H1 (cell line): ENCODE data around the gene CDH10. TPM values are rescaled to one million over a fixed set of nuclear protein-coding genes. Genes with fewer than 3 reads are reported as not detected.

Experiments used
- CTCF ChIA-PET: fragments of 300-600 bp; sonication (Branson Sonifier 250); formaldehyde crosslinking; loops from one replicate; lab custom pipeline; 2021; ENCODE audit not compliant: partially characterized antibody; lab: Charles Lee
- POLR2A ChIA-PET: fragments of 300-600 bp; sonication (Branson Sonifier 250); formaldehyde crosslinking; loops from one replicate; lab custom pipeline; 2021; ENCODE audit warnings: inconsistent platforms; ENCODE audit not compliant: partially characterized antibody; lab: Charles Lee
- DNase-seq, 2 experiments: peaks; one replicate each; pipeline versions ENCODE4 v3.0.0 to v3.0.0-alpha.2; 2010 to 2022; ENCODE audit warnings: low spot score in 2 of 2, low read depth in 1 of 2, mixed read lengths in 1 of 2
- FAIRE-seq: peaks from 2 replicates; lab custom pipeline; 2011; peaks lifted over from hg19 to GRCh38; lab: Jason Lieb, UNC
- H2AFZ ChIP-seq: 2 replicates; pipeline ENCODE4 v1.8.1; 2012; ENCODE audit warnings: low read length, inconsistent platforms
- H2AK5ac ChIP-seq: 2 replicates; pipeline ENCODE4 v1.6.1; 2013; ENCODE audit warnings: low read depth, low read length
- H2BK120ac ChIP-seq: replicated peaks from 2 replicates; pipeline ENCODE3; 2013; ENCODE audit warnings: low read depth, low read length, inconsistent platforms
- H2BK12ac ChIP-seq: 2 replicates; pipeline ENCODE4 v1.6.1; 2013; ENCODE audit warnings: low read depth, low read length
- H2BK15ac ChIP-seq: 2 replicates; pipeline ENCODE4 v1.6.1; 2013; ENCODE audit warnings: low read length
- H2BK20ac ChIP-seq: 2 replicates; pipeline ENCODE4 v1.6.1; 2013; ENCODE audit warnings: low read length
- H2BK5ac ChIP-seq: 2 replicates; pipeline ENCODE4 v1.6.1; 2013; ENCODE audit warnings: low read depth, low read length
- H3K14ac ChIP-seq: 2 replicates; pipeline ENCODE4 v1.6.1; 2013; ENCODE audit warnings: inconsistent platforms; ENCODE audit not compliant: insufficient read length
- H3K18ac ChIP-seq: 2 replicates; pipeline ENCODE4 v1.6.1; 2013; ENCODE audit warnings: low read length; ENCODE audit errors: extremely low read depth
- H3K23ac ChIP-seq: 2 replicates; pipeline ENCODE4 v1.6.1; 2013; ENCODE audit warnings: inconsistent platforms; ENCODE audit not compliant: insufficient read length
- H3K23me2 ChIP-seq: 2 replicates; pipeline ENCODE4 v1.6.1; 2013; ENCODE audit warnings: low read depth, low read length
- H3K27ac ChIP-seq: 2 replicates; pipeline ENCODE4 v1.6.1; 2011; ENCODE audit warnings: low read depth, low read length, inconsistent platforms
- H3K27me3 ChIP-seq, 4 experiments: replicated peaks in 1 of 4; 1 replicate in 1 of 4; 2 replicates in 3 of 4; pipeline versions ENCODE4 v1.6.1 to v1.8.1; 2011 to 2013; ENCODE audit warnings: low read length in 3 of 4, mild to moderate bottlenecking in 3 of 4, inconsistent platforms in 2 of 4, mixed read lengths in 2 of 4, moderate library complexity in 1 of 4; ENCODE audit not compliant: control insufficient read depth in 3 of 4, insufficient read depth in 3 of 4; ENCODE audit errors: extremely low read depth in 1 of 4
- H3K36me3 ChIP-seq, 4 experiments: 2 replicates each; pipeline versions ENCODE4 v1.6.1 to v1.8.1; 2011 to 2013; ENCODE audit warnings: mild to moderate bottlenecking in 4 of 4, low read length in 3 of 4, moderate library complexity in 2 of 4, control low read depth in 1 of 4, inconsistent platforms in 1 of 4; ENCODE audit not compliant: insufficient read depth in 4 of 4, control insufficient read depth in 2 of 4
- H3K4ac ChIP-seq: replicated peaks from 2 replicates; pipeline ENCODE3; 2013; ENCODE audit warnings: low read length, low read depth, mixed read lengths, inconsistent platforms; ENCODE audit not compliant: insufficient read length
- H3K4me1 ChIP-seq, 4 experiments: replicated peaks in 1 of 4; 1 replicate in 1 of 4; 2 replicates in 3 of 4; pipeline versions ENCODE4 v1.6.1 to v1.8.1; 2011 to 2013; ENCODE audit warnings: low read length in 3 of 4, inconsistent platforms in 2 of 4, mixed read lengths in 1 of 4; ENCODE audit not compliant: insufficient read depth in 4 of 4, control insufficient read depth in 3 of 4
- H3K4me2 ChIP-seq, 2 experiments: 2 replicates each; pipeline versions ENCODE4 v1.6.1 to v1.8.1; 2011 to 2013; ENCODE audit warnings: low read depth in 2 of 2, low read length in 2 of 2, control low read depth in 1 of 2, inconsistent platforms in 1 of 2, mild to moderate bottlenecking in 1 of 2; ENCODE audit not compliant: insufficient read depth in 1 of 2
- H3K4me3 ChIP-seq, 4 experiments: fragments of 200-600, 300-600 bp in 1 of 4; sonication (generic), shearing (Covaris generic), sonication (Bioruptor Twin) in 1 of 4; 2 replicates each; pipeline versions ENCODE4 v1.5.1 to v1.8.1; 2011 to 2016; ENCODE audit warnings: low read length in 4 of 4, low read depth in 3 of 4, control low read depth in 2 of 4, inconsistent platforms in 2 of 4, mild to moderate bottlenecking in 2 of 4, mixed read lengths in 1 of 4, moderate library complexity in 1 of 4; ENCODE audit not compliant: insufficient read depth in 2 of 4; ENCODE audit errors: extremely low read depth in 1 of 4
- H3K56ac ChIP-seq: replicated peaks from 2 replicates; pipeline ENCODE3; 2013; ENCODE audit warnings: low read depth, mild to moderate bottlenecking, mixed read lengths, low read length, inconsistent platforms; ENCODE audit not compliant: insufficient read length
- H3K79me1 ChIP-seq: 2 replicates; pipeline ENCODE4 v1.6.1; 2013; ENCODE audit warnings: low read depth, low read length, control low read depth
- H3K79me2 ChIP-seq, 2 experiments: 2 replicates each; pipeline versions ENCODE4 v1.6.1 to v1.8.1; 2012 to 2013; ENCODE audit warnings: low read length in 2 of 2, mild to moderate bottlenecking in 2 of 2, inconsistent platforms in 1 of 2; ENCODE audit not compliant: insufficient read depth in 2 of 2, control insufficient read depth in 1 of 2
- H3K9ac ChIP-seq, 4 experiments: replicated peaks in 1 of 4; 1 replicate in 1 of 4; 2 replicates in 3 of 4; pipeline versions ENCODE4 v1.6.1 to v1.8.1; 2011 to 2013; ENCODE audit warnings: low read depth in 3 of 4, low read length in 3 of 4, control low read depth in 2 of 4, mild to moderate bottlenecking in 2 of 4, moderate library complexity in 2 of 4, inconsistent platforms in 1 of 4; ENCODE audit errors: extremely low read depth in 1 of 4
- H3K9me3 ChIP-seq, 2 experiments: 2 replicates each; pipeline versions ENCODE4 v1.6.1 to v1.8.1; 2012 to 2013; ENCODE audit warnings: mild to moderate bottlenecking in 2 of 2, moderate library complexity in 2 of 2, control low read depth in 1 of 2, inconsistent platforms in 1 of 2, low read depth in 1 of 2, low read length in 1 of 2, mixed read lengths in 1 of 2; ENCODE audit not compliant: insufficient read depth in 2 of 2
- H4K20me1 ChIP-seq, 2 experiments: replicated peaks in 1 of 2; 2 replicates each; pipeline versions ENCODE3 to v1.8.1; 2011 to 2013; ENCODE audit warnings: inconsistent platforms in 2 of 2, low read length in 2 of 2, mild to moderate bottlenecking in 1 of 2; ENCODE audit not compliant: insufficient read depth in 2 of 2, control insufficient read depth in 1 of 2
- H4K5ac ChIP-seq: 2 replicates; pipeline ENCODE4 v1.6.1; 2013; ENCODE audit warnings: low read length, low read depth, mixed read lengths, inconsistent platforms; ENCODE audit not compliant: insufficient read length
- H4K8ac ChIP-seq: 2 replicates; pipeline ENCODE4 v1.8.0; 2013; ENCODE audit warnings: mild to moderate bottlenecking, moderate library complexity, low read length, inconsistent platforms; ENCODE audit not compliant: insufficient read depth; ENCODE audit errors: extremely low read depth
- H4K91ac ChIP-seq: replicated peaks from 2 replicates; pipeline ENCODE3; 2013; ENCODE audit warnings: low read length, mixed read lengths, inconsistent platforms; ENCODE audit not compliant: insufficient read length
- CEBPB ChIP-seq: IDR thresholded peaks from 2 replicates; pipeline ENCODE4 v1.6.1; 2012; ENCODE audit warnings: low read depth, low read length
- WGBS, 2 experiments: shearing (Covaris generic) in 1 of 2; methylation state at CpG; one replicate each; pipeline versions ENCODE4 v1.1.6 to v1.1.7; 2013 to 2015; ENCODE audit warnings: low lambda C conversion rate in 2 of 2, mixed read lengths in 2 of 2, inconsistent platforms in 1 of 2, low coverage in 1 of 2, missing lambda C conversion rate in 1 of 2; ENCODE audit not compliant: insufficient replicate concordance in 2 of 2, insufficient coverage in 1 of 2, insufficient read length in 1 of 2; ENCODE audit errors: extremely low coverage in 1 of 2, missing lambda C conversion rate in 1 of 2; 5-methylcytosine and 5-hydroxymethylcytosine counted together
- polyA plus RNA-seq, 7 experiments: library from polyadenylated mRNA; depleted of rRNA in 3 of 7; stranded (reverse) in 5 of 7; unstranded in 2 of 7; fragments of >200 nt in 5 of 7; fragments of 200-250 nt in 2 of 7; gene quantifications; 1 replicate in 5 of 7; 2 replicates in 1 of 7; 4 replicates in 1 of 7; pipeline versions ENCODE4 v1.2.1 to v1.2.3, GENCODE V29; 2011 to 2013; ENCODE audit warnings: missing spikeins in 2 of 7, mixed read lengths in 2 of 7
- total RNA-seq: library from RNA; stranded (reverse); fragmentation: NEBNext Ultra II Directional; extraction: Animal tissue kit (Norgen Biotek cat#: 25700); gene quantifications from 2 replicates; pipeline ENCODE4 v1.2.1, GENCODE V29; 2021

The CDH10 gene
- total and polyA plus RNA-seq, 2 of the 8 experiments (the other 6 are each of a cell fraction or from before 2014, with no cell fraction given) = 0.11 TPM; not detected in 1

DNA sequence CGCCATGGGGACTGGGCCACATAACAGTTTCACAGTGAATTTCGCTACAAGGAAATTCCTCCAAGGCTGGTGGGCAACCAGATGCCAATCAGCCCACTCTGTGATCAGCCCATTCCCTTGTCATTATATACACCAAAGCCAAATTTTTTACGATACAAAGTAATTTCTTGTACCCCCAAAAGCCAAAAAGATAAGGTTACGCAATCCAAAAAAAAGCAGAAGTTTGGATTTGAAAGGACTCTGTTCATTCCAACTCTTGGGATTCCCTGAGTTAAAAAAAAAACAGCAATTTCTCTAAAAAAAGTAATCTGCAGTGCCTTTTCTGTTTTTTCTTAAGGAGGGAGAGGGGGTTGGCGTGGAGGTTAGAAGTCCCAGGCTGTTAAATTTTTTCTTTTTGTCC lies 166.8 kb downstream of the CDH10 start:
- no peaks in the 10 kb centered on the region for H3K23me2 ChIP-seq
- H2BK5ac ChIP-seq = no peak overlapping the region
- H3K27me3 ChIP-seq = no peaks in the 10 kb centered on the region
- H2BK12ac ChIP-seq = no peak overlapping the region
- 85% methylated on average over 5 of the region's 5 CpGs; no CpG with 5 or more reads in 1 of the 2 experiments for WGBS, 2 experiments
- no peak overlapping the region for H3K14ac ChIP-seq
- ChIA-PET POLR2A (no interaction called here), CTCF (no interaction called here)
- no peaks in the 10 kb centered on the region for H4K20me1 ChIP-seq
- H3K18ac ChIP-seq = no peak overlapping the region
- H3K79me1 ChIP-seq = no peaks in the 10 kb centered on the region
- no peaks in the 10 kb centered on the region for H3K36me3 ChIP-seq
- H3K4me1 ChIP-seq = peaks cover 0 to 3% (median 0%) of the 10 kb centered on the region in 4 experiments; a peak in 2 of 7 replicates
- FAIRE-seq (no peak), DNase-seq (no peak)
- H3K4me2 ChIP-seq = no peak overlapping the region
- no peaks in the 10 kb centered on the region for H3K79me2 ChIP-seq
- H4K5ac ChIP-seq = no peak overlapping the region
- H3K4me3 ChIP-seq = no peak overlapping the region
- H3K56ac ChIP-seq = no peak overlapping the region
- no peak overlapping the region for H2BK120ac ChIP-seq
- H3K9me3 ChIP-seq = peaks cover 0 to 10% of the 10 kb centered on the region in 2 experiments; a peak in 1 of 4 replicates
- H3K9ac ChIP-seq = no peak overlapping the region
- no peak overlapping the region for H4K8ac ChIP-seq
- H2BK20ac ChIP-seq = no peak overlapping the region
- no peak overlapping the region for H2AFZ ChIP-seq
- no peak overlapping the region for H3K4ac ChIP-seq
- H4K91ac ChIP-seq = no peak overlapping the region
- no peak overlapping the region for H3K23ac ChIP-seq
- H3K27ac ChIP-seq = no peak overlapping the region
- no peak overlapping the region for H2AK5ac ChIP-seq
- no peak overlapping the region for H2BK15ac ChIP-seq
- TF ChIP-seq CEBPB = peak; percentile 86; the same call in 1 of the 2 replicates
